HG03521 (cell line): Measurements from ENCODE around the gene TEKT5.

Experiments
- ATAC-seq: cut with Tn5 transposase; IDR thresholded peaks from one replicate; pipeline ENCODE4 v1.9.1; 2021; ENCODE audit warnings: mild to moderate bottlenecking, moderate library complexity; ENCODE audit not compliant: unreplicated experiment

The TEKT5 gene

DNA sequence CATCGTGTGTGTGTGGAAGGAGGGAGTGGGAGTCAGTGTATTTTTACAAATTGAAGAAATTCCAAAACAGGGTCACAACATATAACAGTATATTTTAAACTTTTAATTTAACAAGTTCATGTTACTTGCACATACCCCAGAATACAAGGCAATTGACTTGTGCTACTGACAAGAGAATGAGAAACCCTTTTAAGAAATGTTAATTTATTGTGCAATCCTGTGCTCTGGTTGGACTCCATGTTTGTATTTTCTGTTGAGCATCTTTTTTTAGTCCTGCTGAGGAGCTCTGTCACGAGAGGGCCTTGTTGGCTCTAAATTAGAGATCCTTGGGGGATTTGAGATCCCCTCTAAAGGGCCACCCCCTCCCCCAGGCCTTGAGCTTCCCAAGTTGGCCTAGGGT is 113.2 kb downstream of the TEKT5 start:
- ATAC-seq = no peak

DNA sequence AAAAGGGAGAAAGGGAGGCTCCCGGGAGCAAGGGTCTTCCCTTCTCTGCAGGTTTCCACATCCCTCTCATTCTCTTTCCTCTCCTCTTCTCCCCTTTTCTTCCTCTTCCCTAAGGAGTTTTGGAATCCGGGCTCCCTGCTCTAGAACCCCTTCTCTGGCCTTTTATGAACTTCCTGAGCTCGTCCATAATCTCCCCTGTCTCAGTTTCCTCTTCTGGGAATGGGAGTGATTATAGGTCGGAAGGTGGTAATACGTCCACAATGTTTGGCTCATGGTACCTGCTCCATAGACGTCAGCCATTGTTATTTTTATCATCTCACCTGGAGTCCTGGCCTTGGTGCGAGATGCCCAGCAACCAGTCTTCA is 113.9 kb downstream of the TEKT5 start:
- ATAC-seq = no peak

DNA sequence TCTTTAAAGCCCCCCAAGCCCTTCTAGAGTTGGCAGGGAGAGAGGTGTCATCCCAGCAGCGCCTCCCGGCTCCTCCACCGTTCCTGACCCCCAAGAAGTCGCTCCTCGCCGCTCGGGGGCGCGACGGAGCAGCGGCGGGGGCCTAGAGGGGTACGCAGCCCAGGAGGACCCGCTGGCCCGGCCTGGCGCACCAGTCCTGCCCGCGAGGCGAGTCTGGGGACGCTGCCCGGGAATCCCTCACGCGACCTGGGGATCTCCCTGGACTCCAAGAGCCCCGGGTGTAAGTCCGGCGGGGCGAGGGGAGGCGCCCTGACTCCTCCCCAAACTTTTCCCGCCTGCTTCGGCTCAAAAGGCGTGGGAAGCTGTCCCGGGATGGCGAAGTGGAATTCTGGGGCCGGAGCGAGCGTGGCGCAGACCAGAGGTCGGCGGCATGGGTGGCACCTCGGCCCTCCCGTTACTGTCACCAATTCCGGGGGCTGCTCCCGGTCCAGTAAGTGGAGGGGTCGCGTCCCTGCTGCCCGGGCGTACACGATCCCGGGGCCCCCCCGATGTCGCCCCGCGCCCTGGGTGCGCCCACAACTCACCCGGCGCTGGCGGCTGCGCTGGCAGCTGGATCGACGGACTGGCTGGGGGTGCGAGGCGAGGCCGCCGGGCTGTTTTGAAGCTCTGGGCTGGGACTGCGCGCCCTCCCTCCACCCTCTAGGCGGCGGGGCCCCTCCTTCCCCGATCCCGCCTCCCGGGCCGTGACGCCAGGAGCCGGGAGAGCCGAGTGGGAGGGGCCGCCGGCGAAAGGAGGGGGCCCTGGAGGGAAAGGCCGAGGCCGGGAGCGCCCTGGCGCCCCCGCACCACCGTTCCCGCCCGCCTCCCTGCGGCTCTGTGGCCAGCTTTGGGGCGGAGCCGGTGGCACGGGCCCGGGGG is 114.5 kb downstream of the TEKT5 start, which contains the start of gene EMP2:
TSS of gene EMP2 (minus strand) at position 634 of the 918 bp plus-strand sequence. CDS start 32,981 bp downstream, outside the sequence.
- no peak for ATAC-seq

DNA sequence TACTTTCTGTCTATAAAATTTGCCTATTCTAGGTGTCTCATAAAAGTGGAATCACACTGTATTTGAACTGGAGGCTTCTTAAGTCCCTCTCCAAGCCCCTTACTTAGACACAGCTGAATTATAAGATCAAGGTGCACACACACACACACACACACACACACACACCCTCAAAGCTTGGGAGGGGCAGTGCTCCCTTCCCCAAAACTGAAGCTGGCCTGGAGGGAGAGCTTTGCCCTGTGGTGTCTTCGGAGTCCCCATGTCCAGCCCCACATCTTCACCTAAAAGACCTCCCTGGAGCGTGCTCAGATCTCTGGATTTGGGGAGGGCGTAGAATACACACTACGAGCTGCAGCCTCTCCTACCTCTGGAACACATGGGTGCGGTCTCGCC is 115.2 kb downstream of the TEKT5 start:
- ATAC-seq = no peak

DNA sequence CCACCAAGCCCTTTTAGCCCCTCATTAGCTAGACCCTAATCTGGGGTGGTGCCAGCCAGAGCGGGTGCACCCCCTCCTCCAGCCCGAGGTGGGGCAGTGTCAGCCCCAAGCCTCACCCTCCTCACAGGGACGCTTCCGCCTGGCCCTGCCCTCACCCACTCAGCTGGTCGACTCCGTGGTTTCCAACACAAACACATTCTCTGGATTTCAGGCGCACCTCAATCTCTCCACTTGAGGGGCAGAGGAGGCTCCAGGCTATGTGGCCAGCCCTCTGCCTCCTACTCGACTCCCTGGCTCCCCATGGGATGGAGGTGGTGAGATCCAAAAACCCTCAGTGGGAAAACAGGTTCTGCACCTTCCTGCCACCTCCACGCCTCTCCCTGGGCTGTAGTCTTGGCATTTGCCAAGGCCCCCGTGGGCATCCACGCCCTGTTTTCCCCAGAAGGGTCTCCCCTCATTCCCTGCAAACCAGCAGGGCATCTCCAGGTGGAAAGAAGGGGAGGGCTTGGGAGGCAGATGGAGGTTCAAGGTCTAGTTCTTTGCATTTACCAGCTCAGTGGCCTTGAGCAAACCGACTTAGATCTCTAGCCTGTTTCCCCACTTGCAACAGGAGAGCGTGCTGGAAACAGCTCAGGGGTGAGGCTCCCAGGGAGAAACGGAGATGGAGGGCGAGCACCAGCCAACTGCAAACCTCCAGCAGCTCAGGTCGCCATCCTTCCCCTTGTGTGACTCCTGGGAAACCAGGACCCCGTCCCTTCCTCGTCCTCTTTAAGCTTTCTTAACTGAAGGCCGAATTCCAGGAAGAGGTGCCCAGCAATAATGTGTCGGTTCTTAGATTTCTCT is 116.0 kb downstream of the TEKT5 start:
- ATAC-seq = no peak
